Stimulated activated CD4-positive, alpha-beta T cell treated with anti-CD3 and anti-CD28 coated beads, Interleukin-4, amount 100 ng/mL, for 24 hours (primary cell): Measurements from ENCODE around the gene KLHL1.

Experiments
- DNase-seq: peaks from one replicate; pipeline ENCODE4 v3.0.0-alpha.2; 2020

The KLHL1 gene

DNA sequence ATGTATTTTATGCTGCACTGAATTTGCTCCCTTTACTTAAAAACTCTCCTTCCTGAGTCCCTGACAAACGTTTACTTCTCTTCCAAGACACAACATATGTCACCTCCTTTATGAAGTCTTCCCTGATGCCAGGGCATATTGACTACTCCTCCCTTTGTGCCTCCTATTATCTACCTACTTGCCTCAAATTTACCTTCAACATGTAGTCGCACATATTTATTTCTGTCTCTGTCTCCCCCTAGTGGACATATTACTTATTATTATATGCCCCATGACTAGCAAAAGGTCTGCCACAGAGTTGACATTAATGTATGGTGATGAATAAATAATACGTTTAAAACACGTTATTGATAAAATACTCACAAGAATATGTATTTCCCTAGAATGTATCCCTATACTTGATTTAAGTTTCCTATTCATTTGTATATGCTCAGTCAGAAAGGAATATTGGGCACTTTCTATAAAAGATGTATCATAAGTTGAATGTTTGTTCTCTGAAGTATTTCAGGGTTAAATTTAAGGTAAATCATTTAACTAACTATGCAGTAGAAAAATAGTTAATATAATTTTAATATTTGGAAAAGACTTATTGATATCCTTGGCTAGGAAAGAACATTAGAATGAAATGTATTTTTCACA is 250.9 kb downstream of the KLHL1 start:
- DNase-seq: no peak

DNA sequence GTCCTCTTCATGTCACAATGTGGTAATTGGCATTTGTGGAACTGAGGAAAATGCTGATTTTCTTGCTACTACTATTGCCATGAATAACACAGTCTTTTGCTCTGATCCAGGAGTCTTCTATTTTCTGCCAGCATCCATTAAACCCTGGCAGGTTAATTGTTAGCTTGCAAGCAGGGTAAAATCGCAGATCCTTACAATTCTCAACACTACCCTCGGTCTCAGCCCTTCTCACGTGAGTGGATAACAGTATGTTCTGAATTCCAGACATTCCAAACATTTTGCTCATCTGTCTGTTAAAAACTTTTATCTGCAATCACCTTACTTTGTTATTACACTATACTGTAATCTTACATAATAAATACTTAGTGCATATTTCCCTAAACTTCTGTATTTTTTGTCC is 251.9 kb downstream of the KLHL1 start:
- DNase-seq: no peak

DNA sequence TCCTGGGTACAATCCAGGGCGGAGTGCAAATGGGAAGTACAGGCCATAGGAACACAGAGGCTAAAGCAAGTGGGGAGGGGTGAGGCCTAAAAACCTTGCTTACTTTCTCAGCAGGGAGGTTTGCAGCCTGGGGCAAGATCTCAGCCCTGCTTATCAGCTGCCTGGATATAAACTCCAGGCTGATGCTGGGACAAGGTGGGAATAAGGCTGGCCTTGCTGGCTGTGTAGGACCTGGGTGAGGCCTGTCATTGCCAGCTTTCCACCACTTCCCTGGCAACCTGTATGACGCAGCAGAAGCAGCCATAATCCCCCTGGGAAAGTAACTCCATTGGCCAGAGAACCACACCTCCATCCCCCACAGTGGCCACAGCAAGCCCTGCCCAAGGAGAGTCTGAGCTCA is 279.7 kb downstream of the KLHL1 start:
- no peak for DNase-seq

DNA sequence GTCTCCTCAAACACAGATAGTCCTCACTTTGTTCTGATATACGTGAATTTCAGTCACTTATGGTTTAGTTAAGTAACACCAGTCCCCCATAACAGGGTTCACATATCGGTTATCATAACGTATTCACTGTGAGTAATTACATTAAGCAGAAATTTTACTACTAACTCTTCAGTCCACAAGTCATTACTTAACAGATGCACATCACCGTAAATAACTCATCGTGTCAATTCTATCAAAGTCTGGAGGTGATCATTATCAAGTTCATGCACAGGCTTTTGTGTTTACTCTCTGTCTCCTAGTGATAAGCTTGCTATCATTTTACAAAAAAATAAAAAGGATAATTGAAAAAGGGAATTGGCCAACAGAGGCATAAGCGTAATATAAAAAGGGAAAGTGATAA is 288.1 kb downstream of the KLHL1 start:
- DNase-seq: no peak

DNA sequence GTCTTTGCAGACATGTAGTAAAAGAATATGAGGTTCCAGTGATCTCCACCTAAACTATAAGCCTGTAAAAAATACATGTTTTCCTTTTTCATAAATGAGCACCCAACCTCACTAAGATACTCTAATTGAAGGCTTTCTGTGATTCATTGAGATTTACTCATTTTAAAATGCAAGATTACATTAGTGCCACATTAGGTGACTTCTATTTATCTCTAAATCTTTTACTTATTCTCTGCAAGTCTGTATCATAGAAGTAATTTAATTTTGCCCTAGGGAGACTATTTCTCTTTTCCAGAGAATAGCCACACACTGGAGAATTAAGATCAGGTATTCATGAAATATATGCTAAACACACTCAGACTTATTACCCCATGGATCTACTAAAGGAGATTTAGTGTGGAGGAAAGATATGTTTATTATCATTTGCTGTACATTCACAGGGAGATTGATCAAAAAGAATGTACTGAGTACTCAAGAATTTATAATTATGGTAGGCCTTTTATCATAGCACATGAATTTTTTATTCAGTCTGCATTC is 290.9 kb downstream of the KLHL1 start:
- no peak for DNase-seq

DNA sequence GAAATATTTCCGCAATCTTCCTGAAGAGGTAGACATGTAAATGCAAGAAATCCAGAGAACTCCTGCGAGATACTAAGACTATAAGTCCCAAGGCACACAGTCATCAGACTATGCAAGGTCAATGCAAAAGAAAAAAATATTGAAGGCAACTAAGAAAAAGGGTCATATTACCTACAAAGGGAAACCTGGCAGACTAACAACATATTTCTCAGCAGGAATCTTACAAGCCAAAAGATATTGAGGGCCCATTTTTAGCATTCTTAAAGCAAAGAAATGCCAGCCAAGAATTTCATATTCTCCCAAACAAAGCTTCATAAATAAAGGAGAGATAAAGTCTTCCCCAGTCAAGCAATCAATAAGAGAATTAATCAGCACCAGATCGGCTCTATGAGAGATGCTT is 299.1 kb downstream of the KLHL1 start:
- DNase-seq: no peak

DNA sequence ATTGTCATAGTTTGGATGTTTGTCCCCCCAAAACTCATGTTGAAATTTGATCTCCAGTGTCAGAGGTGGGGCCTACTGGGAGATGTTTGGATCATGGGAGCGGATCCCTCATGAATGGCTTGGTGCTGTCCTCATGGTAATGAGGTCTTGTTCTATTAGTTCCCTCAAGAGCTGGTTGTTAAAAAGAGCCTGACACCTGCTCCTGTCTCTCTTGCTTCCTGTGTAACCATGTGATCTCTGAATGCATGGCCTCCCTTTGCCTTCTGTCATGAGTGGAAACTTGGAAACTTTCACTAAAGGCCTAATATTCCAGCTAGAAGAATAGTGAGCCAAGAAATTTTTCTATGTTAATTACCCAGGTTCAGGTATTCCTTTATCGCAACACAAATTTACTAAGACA is 312.0 kb downstream of the KLHL1 start:
- no peak for DNase-seq

DNA sequence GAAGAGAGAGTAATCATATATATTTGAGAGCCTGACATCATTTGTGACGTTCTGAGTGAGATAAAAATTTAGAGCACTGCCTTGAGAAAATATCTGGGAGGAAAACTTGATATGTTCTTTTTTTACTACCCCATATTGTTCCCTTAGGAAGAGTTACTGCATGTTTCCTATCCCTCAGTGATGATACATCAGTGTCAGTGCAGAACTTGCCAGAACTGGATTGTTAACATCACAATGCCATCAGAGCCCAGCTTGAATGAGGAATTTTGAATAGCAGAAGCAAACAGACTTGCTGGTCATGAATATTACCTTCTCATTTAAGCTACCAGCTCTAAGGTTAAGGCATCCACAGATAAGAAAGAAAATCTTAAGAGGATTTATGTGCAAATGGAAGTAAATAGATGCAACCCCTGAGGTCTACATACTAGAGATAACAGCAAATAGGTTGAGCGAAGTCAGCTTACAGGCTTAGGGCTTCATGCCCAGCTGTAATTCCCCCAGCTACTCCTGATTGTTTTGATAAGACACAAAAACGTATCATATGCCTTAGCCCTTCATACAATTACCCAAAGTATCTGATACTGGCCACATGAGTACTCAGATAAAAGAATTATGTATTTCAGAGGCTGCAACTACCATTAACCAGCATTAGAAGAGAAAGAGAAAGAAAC is 314.3 kb downstream of the KLHL1 start:
- no peak for DNase-seq

DNA sequence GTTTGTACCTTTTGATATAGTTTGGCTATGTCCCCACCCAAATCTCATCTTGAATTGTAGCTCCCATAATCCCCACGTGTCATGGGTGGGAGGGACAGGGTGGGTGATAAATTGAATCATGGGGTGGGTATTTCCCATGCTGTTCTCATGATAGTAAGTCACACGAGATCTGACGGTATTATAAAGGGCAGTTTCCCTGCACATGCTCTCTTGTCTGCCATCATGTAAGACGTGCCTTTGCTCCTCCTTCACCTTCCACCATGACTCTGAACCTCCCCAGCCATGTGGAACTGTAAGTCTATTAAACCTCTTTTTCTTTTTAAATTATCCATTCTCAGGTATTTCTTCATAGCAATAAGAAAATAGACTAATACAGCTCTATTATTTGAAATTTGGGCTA is 331.3 kb downstream of the KLHL1 start:
- DNase-seq: no peak

DNA sequence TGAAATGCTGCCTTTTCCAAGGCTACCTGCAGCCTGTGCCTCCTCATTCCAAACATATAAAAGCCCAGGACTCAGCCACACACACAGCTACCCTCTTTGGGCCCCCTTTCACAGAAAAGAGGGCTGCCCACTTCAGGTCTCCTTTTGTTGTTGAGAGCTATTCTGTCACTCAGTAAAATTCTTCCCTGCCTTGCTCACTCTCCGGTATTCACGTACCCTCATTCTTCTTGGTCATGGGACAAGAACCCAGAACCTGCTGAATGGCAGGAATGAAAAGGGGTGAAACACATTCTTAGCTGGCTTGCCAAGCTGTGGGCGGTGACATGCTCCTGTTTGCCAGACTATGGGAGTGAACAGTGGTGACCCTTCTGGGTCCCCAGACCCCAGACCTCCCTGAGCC is 338.6 kb downstream of the KLHL1 start:
- DNase-seq: no peak

DNA sequence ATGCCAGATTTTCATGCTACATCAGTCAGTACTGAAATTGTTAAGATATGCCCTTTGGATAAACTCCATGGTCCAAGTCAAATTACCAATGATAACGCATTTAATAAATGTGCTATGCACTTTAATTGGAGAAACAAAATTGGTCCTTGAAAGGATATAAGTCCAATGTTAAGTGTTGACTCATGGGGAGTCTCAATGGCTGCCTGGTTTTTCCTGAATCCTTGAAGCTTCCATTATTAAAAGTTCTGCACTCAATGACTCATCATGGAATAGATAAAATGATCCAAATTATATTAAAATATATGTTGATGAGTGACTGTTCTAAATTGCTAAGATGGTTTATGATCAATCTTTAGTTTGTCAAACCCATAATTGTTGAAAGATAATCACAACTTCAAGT is 346.7 kb downstream of the KLHL1 start:
- DNase-seq: no peak

DNA sequence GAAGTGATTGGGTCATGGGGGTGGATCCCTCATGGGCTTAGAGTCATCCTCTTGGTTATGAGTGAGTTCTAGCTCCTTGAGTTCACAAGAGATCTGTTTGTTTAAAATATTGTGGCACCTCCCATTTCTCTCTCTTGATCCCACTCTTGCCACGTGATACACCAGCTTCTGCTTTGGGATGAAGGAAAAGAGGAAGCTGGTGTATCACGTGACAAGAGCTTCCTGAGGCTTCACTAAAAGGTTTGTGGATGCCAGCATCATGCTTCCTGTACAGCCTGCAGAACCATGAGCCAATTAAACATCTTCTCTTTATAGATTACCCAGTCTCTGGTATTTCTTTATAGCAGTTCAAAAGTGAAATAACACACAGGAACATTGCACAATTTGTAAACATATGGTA is 353.2 kb downstream of the KLHL1 start:
- no peak for DNase-seq

DNA sequence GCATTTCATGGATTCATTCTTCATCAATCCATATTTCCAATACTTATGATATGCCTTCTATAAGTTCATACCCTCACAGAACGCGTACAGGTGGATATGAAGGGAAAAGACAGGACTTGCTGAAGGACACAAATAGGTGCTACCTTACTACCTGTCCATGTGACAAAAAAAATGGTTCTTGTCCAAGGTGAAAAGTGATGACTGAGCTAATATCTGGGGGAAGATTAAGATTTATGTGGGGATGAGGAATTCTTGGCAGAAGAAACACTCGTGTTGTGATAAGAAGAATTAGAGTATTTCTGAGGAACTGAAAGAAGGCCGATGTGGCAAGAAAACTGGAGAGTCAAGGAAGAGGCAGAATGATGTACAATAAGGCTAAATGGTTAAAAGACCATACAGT is 357.0 kb downstream of the KLHL1 start:
- no peak for DNase-seq

DNA sequence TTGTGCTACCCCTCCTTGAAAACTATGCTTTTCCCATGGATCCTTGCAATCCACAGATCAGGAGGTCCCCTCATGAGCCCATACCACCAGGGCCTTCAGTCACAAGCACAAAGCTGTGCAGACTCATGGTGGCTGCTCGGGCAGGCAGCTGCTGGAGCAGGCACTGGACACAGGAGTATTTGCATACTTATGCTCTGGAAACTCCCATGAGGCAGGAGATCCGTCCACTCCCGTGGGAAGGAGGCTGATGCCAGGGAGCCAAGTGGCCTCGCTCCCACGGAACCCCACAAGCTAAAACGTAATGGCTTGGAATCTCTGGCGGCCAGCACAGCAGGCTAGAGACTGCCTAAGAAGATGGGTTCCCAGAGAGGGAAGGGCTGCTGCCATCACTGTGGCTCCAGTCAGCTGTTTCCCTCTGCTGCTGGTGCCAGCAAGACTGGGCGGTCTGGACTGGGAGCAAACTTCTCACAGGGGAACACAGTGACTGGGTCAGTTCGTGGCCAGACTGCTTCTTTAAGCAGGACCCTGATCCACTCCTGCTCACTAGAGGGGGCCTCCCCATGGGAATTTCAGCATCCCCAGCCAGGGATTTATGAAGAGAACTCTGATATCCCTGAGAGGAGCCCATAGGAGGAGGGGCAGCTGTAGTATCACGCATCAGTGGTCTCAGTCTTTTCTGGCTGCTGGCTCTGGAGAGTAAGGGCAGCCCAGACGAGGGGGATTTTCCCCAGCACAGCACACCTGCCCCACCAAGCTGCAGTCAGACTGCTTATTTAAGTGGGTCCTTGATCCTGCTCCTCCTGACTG is 370.9 kb downstream of the KLHL1 start:
- no peak for DNase-seq

DNA sequence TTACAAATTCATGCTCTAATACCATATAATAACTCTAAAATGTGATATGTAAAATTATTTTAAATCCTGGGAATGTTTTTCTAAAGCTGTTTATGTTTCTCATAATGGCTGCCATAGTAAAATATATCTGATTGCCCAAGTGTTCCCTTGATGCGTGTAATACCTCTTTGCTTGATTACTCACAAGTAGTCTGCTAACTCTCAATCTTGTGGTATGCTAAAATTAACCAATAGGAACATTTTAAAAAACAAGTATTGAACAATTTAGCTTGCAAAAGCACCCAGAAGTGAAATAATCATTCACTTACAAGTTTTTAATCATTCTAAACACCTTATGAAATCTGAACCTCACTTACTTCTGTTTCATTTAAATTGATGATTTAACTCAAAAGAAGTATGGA is 386.6 kb downstream of the KLHL1 start:
- no peak for DNase-seq

DNA sequence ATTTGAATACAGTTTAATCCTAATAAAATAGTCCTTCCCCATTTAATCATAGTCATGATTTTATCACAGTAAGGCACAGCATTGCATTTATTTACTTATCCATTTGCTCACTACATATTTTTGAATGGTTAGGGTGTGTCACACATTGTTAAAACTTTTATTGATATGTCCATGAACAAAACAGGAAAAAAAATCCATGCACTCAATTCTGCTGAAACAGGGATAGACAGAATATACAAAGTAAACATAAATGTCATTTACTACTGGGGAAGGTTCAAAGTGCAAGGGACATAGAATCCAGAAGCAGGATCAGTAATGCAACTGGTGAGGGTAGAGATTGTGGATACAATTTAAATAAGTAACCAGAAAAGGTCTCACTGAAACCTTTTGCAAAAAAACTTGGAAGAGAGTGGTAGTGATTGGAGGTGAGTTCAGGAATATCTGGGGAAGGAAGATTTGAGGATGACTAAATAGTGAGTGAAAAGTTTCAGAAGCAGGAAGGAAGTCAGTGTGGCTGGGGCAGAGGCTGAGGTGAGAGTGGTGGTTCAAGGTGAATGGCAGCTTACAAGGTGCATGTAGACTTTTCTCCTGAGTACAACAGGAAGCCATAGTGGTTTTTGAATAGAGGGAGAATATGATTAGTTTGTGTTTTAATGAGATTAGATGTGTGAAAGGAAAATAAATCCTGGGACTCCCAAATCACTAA is 387.8 kb downstream of the KLHL1 start:
- no peak for DNase-seq

DNA sequence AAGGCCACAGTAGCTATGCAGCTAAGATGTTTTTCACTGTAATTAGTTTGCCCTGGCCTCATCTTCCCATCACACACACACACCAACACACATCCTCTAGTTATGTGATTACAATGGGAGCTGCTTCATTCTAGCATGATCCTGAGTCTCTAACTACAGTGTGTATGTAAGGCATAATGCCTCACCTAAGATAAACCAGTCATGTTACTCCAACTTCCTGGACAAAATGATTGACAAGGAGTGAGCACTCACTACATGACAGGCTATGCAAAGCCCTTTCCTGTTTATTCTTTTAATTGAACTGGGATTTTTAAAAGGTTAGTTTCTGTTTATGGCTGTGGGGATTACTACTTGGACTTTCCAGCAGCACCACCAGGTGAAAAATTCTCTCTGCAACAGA is 401.4 kb downstream of the KLHL1 start:
- DNase-seq: no peak

DNA sequence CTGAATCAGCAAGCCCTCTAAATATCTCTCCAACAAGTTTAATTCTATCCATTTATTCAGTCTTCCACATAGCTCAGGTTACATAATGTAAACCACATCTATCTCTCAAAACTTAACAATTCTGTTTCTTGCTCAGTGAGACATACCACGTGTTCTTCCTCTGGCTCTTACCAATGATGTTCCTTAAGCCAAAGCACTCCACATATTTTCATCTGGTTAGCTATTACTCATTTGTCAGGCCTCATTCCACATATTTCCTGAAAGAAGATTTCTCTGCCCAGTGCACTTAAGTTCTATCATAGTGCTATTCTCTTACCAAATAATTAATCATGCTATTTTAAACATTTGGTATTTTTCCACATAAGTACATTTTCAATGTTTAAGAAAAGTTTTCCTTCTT is 403.9 kb downstream of the KLHL1 start:
- no peak for DNase-seq

DNA sequence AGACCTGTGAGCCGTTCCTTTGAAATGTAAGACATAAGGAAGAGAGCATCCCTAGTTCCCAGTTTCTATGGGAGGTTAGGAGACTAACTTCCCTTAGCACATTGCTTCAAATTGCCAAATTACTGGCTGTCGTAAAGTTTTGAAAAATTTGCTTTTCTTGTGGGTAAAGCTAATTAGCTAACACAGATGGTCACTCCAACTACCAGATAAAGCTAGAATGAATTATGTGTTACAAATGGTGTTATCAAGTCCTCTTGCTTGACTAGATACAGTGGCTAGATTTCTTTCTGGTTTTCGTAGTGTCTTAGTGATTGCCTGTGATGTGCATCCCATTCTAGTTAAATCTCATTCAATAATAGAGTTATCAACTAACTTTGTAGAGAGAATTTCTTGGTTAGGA is 417.3 kb downstream of the KLHL1 start:
- DNase-seq: no peak

DNA sequence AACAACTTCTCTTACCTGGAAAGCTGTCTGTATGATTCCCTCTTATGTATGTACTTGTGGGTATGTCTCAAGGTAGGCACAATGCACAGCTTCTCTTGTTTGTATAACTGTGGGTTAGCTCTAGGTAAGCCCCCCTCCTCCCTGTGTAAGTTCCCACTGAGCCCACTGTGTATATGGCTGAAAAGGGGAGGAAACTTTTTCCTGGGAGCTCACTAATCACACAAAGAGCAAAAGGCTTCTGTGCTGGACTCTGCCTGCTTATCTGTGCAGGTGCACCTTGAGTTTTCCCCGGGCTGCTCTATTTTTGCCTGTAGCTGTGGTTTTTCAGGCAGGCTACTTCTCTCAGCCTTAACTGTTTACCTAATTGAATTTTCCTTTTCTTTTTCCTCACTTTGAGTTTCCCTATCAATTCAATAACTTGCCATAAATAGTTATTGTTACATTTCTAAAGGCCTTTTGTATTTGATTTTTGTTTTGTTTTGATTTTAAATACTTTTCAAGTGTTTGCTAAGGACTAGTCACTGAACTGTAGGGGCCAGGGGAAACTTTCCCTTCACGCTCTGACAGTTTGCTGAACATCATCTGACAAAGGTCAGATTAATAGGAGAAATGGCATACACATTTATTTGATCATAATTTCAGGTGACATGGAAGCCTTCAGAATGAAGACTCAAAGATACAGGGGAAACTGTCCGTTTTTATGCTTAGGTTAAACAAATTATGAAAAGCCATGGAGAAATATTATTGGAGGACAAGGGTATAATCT is 424.1 kb downstream of the KLHL1 start:
- DNase-seq: no peak

DNA sequence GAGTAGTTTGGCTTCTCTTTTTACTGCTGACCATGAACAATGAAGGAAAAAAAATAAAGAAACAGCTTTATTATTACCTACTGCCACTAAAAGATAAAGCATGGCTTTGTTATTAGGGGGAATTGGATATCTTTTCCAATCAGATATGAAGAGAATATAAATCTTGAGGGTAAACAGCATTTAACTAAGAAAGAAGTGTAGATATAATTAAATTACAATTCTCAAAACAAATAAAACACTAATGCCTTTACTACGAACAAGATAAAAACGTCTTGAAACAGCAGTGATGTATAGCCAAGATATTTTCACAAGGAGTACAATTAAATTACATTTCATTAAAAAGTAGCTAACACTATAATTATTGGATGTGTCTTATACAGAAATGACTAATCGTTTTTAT is 426.5 kb downstream of the KLHL1 start:
- DNase-seq: no peak

DNA sequence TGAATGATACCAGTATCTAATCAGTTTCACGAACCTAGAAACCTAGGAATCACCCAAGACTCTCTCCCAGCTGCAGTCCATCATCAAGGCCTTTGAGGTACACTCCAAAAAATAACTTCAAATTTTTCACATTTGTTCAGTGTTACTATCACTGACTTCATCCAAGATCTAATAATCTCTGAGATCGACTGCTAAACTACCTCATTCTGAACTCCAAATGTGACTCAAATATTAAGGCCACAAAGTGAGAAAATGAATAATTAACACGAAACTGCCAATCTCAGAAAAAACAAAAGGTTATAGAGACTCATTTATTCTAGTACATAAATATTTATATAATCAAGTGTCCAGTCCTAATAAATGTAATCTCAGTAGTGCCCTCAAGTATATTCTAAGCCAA is 430.9 kb downstream of the KLHL1 start:
- DNase-seq: no peak

DNA sequence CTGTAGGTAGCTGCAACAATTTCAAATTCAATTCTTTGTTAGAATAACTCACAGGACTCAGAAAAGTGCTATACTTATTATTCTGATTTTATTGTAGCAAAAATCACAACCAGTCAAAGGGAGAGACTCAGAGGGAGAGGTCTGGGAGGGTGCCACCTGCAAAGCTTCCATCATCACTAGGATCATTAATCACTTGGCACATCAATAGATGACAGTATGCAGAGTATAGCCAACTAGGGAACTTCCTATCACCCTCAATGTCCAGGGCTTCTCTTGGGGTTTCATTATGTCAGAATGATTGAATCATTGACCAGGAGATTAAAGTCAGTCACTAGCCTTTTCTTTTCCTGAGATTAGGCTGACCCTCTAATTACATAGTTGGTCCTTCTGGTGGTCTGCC is 432.0 kb downstream of the KLHL1 start:
- no peak for DNase-seq
